ENCODE data around the gene TBX15.

- TF ChIP-seq CTCF (IDR thresholded peaks at IDR 0.05) = no peak
- TF ChIP-seq POLR2A (IDR thresholded peaks at IDR 0.05) = no peak
Measured at GRCh38 chr1:118991448-118991847, 3.3 kb upstream of the TBX15 start.

All from suprapubic skin (tissue), 3 donors.